Thyroid gland (tissue), 4 donors: ENCODE results near the gene MAGOH.

Experiments
- CTCF ChIP-seq, 6 experiments: fragments of 200-600 bp in 3 of 6; fragments of 450-650 bp in 3 of 6; sonication (generic) in 3 of 6; IDR thresholded peaks; one replicate each; pipeline ENCODE4 v1.5.1; 2016 to 2019; ENCODE audit warnings: antibody characterized with exemption in 6 of 6, mild to moderate bottlenecking in 2 of 6, inconsistent platforms in 1 of 6, moderate library complexity in 1 of 6
- POLR2A ChIP-seq, 2 donors: fragments of 450-650 bp; IDR thresholded peaks; one replicate each; pipeline ENCODE4 v1.6.1; 2017; ENCODE audit warnings: antibody characterized with exemption in 2 of 2, mild to moderate bottlenecking in 2 of 2, moderate library complexity in 1 of 2

DNA sequence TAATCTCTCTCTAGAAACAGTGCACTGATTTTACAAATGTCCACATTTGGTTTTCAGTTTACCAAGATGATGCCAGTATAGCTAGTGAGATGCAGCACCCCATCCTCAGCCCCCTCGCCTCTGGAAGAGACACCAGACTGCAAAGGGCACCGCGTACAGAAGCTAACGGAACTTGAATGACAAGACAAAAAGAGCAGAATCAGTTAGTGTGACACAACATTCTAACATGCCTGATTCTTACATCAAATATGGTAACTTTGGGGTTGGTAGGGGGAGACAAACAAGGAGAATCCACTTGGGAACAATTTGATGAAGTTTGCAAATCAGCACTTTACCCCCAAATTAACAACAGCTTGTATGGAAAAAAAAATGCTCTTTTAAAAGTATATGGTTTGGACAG is 4.1 kb upstream of the MAGOH start:
- TF ChIP-seq POLR2A (IDR thresholded peaks at IDR 0.05): no peak
- no peak for TF ChIP-seq CTCF (IDR thresholded peaks at IDR 0.05)
